Measurements from ENCODE around the gene LDB3.
"Not testable (repeated sequence)": the region's sequence is repeated elsewhere in the genome, so short reads cannot be mapped to it uniquely, and the experiment has no call there.

LDB3 gene

DNA sequence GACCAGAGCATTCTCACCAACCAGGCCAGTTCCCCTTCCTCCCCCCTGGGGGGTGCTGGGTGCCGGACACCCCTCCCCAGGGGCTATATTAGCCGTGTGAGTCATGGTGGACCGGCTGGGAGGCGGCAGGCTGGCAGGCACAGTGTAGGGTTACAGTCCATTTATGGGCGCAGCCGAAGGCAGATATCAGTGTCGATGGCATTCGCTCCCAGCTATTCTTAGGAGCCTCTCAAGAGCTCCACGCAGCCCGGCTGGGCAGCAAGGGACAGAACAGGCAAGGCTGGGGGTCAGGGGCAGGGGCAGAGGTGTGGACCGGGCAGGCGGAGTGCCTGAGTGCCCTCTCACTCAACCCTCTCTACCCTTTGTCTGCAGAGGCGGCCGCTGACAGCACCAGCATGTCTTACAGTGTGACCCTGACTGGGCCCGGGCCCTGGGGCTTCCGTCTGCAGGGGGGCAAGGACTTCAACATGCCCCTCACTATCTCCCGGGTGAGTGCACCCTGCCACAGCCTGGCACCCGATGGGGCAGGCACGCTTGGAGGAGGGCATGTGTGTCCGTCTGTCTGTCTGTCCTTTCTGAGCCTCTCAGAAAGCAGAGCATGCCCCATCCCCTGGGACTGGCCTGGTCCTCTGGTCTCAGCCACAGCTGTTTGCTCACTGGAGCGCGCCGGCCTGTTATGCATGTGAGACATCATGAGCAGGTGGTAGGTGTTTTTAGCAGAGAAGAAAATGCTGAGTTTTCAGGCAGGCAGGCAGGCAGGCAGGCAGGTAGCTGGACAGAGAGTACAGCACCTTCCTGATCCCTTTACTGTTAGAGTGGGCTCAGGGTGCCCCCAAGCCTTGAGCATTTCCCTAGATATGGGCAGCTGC lies at the start of gene LDB3:
Gene LDB3, plus strand, starts transcription at position 215 of the 869 bp plus-strand sequence. Its CDS starts 181 bp downstream, at position 396.
- no peak for DNase-seq (ENCODE audit: low read depth)

- no peak for DNase-seq (ENCODE audit: low read depth)
These were observed 40.0 kb upstream of the LDB3 start for GRCh38 chr10:86628311-86628710.

GRCh38 chr10:86630079-86630478 lies 38.2 kb upstream of the LDB3 start:
- DNase-seq (ENCODE audit: low read depth), result no peak

- DNase-seq (ENCODE audit: low read depth), result no peak
These were observed 36.1 kb upstream of the LDB3 start for GRCh38 chr10:86632009-86632800.

GRCh38 chr10:86632951-86633350 lies 35.4 kb upstream of the LDB3 start:
- no peak for DNase-seq (ENCODE audit: low read depth)

DNA sequence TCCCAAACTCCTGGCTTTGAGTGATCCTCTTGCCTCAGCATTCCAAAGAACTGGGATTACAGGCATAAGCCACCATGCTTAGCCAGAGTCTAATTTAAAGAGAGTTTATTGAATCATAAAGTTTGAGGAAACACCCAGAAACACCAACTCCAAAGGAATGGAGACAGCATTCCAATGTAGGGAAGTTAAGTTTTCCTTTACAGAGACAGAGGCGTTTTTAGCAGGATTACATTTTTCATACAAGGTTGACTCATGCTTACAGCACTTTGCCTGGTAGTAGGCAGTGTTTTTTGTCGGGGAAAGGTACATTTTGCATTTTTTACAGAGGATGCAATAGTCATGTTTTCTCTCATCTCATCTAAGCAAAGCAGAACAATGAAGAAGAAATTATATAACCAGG lies 32.9 kb upstream of the LDB3 start:
- DNase-seq (ENCODE audit: low read depth), result no peak

GRCh38 chr10:86636311-86636710 lies 32.0 kb upstream of the LDB3 start:
- DNase-seq (ENCODE audit: low read depth), result no peak

GRCh38 chr10:86642021-86642420 lies 26.3 kb upstream of the LDB3 start:
- no peak for DNase-seq (ENCODE audit: low read depth)

DNA sequence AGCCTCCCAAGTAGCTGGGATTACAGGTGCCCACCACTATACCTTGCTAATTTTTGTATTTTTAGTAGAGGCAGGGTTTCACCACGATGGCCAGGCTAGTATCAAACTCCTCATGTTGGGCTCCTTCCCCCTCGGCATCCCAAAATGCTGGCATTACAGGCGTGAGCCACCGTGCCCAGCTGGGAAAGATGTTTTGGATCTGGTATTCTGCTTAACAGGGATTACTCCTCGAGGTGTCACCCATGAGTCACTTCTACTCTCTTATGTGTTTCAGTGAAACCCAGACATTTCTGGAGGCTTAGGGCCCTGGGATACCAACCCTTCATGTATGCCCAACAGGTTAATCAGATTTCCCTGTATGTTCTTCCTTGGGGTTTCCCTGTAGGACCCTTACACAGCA lies 25.8 kb upstream of the LDB3 start:
- DNase-seq (ENCODE audit: low read depth), result no peak

DNA sequence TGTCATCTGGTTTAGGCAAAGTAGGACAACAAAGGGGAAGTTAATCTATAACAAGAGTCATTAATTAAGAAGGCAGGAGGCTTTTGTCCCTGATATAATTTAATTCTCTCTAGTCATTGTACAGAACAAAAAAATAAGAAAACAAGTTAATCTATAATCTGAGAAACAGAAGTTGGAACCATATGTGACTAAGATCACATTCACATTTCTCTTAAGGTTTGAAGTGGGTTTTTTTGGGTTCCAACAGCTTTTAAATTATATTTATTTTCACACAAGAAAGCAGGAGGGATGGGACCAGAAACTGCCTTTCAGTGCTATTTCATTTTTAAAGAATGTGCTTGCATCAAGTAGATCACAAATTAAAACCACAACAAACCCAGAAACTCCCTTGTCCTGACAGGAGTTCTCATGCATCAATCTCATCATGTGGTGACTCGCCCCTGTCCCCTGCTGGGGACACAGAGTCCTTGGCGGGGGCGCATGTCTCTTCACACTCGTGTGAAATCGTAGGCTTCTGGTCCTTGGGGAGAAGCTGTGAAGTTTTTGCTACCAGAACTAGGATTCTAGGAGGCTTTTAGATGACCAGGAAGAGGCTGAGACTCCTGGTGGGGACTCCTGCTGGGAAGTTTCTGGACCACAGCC lies 24.0 kb upstream of the LDB3 start:
- DNase-seq (ENCODE audit: low read depth), result no peak

GRCh38 chr10:86644794-86645445 lies 23.4 kb upstream of the LDB3 start:
- DNase-seq (ENCODE audit: low read depth), result no peak

DNA sequence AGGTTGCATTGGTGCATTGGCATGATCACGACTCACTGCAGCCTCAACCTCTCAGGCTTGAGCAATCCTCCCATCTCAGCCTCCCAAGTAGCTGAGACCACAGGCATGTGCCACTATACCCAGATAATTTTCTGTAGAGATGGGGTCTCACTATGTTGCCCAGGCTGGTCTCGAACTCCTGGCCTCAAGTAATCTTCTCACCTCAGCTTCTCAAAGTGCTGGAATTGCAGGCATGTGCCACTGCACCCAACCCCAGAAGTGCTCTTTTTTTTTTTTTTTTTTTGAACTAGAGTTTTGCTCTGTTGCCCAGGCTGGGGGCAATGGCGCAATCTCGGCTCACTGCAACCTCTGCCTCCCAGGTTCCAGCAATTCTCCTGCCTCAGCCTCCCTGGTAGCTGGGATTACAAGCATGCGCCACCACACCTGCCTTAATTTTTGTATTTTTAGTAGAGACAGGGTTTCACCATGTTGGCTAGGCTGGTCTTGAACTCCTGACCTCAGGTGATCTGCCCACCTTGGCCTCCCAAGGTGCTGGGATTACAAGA lies 22.6 kb upstream of the LDB3 start:
- not testable (repeated sequence) for DNase-seq (ENCODE audit: low read depth)

GRCh38 chr10:86646532-86646931 lies 21.8 kb upstream of the LDB3 start:
- DNase-seq (ENCODE audit: low read depth), result no peak

GRCh38 chr10:86646933-86647332 lies 21.4 kb upstream of the LDB3 start:
- DNase-seq (ENCODE audit: low read depth), result no peak

DNA sequence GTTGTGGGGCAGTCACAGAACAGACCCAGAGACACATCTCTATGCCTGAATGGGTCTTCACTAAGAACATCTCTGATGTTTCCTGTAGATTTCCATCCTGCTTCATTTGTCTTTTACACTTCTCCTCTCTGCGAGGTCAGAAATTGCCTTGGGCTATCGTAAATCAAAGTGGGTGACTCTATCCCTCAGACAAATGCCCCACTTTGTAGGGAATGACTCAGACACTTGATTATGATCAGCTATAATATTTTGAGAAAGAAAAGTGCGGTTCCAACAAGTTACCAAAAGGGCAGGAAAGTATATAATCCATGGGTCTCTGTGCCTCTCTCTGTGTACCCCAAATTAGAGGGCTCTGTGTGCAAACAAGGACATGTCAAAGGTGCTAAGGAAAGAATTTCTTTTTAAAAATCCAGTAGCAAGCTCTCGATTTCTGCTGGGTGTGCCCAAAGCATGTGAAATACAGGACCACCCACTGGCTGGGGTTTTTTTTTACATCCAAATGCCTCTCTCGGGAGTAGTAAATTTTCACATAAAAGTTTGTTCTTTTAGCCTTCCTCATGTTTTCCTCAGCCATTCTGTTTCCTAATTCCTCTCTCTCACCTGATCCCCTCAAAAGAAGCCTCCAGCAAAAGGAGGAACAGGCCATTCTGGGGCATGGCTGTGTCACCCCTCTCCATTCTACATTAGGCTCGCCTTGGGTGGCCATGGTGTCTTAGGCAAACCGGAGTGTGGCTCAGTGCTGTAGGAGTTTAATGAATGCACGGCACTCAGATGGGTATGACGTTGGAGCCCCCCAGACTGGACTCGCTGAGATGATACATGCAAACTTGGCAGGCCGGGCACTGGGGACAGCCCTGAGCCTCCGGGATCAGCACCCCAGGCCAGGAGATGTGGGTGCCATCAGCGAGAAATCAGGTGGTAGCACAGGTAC lies 20.3 kb upstream of the LDB3 start:
- no peak for DNase-seq (ENCODE audit: low read depth)

GRCh38 chr10:86648704-86649427 lies 19.4 kb upstream of the LDB3 start:
- no peak for DNase-seq (ENCODE audit: low read depth)

- no peak for DNase-seq (ENCODE audit: low read depth)
These were observed 18.7 kb upstream of the LDB3 start for GRCh38 chr10:86649471-86650150.

DNA sequence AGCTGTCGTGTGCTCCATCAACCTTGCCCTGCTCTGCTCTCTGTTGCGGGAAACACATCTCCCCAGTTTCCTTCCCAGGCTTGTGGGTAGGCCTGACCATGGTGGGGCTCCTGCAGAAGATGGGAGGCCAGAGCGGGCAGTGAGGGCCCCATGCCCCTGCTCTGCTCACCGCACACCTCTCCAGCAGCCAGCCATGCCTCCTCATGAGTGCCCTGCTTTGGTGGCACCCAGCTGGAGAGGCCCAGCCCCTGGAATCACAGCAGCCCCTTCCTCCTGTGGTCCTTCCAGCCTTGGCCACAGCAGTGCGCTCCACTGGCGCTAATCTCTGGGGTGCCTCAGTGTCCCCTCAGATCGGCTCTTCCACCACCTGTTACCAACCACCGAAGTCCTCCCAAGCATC lies 18.2 kb upstream of the LDB3 start:
- DNase-seq (ENCODE audit: low read depth), result no peak

DNA sequence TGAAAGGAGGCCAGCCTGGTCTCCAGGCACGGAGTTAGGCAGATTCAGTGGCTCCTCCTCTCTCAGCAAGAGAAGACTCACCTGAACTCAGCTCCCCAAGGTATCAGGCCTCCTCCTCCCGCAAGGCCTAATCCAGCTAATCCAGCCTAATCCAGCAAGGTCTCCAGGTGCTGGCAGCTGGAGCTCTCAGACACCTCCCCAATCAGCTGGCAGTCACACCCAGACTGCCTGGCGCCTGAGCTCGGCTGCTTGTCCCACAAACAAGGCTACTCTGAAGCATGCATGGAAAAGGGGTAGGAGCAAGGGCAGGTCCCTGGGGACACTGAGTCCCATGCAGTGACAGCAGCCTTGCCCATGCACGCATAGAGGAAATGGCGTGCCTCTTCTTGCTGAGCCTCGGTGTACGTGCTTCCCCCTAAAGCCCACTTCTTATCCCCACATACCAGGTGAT lies 17.3 kb upstream of the LDB3 start:
- no peak for DNase-seq (ENCODE audit: low read depth)

Data from activated T-cell treated with anti-CD3 and anti-CD28 coated beads for 48 hours (primary cell).